Left ventricle myocardium inferior (tissue), 1 donor: ENCODE results near the gene TSTD2. TPM values are rescaled to one million over a fixed set of nuclear protein-coding genes. Genes with fewer than 3 reads are reported as not detected.

Experiments
- DNase-seq: peaks from one replicate; pipeline ENCODE4 v3.0.0-alpha.2; 2020
- H3K27ac ChIP-seq: fragments of 200-600 bp; replicated peaks from 2 replicates; pipeline ENCODE4 v1.8.0; 2021
- H3K27me3 ChIP-seq: fragments of 200-600 bp; 2 replicates; pipeline ENCODE4 v1.8.0; 2021; ENCODE audit warnings: low read depth
- H3K36me3 ChIP-seq: fragments of 200-600 bp; 2 replicates; pipeline ENCODE4 v1.8.0; 2021
- H3K4me1 ChIP-seq: fragments of 200-600 bp; 2 replicates; pipeline ENCODE4 v1.8.0; 2021
- H3K4me3 ChIP-seq: fragments of 200-600 bp; 2 replicates; pipeline ENCODE4 v1.8.0; 2021; ENCODE audit warnings: mild to moderate bottlenecking, moderate library complexity
- H3K9me3 ChIP-seq: fragments of 200-600 bp; replicated peaks from 2 replicates; pipeline ENCODE4 v1.8.0; 2021
- CTCF ChIP-seq: fragments of 200-600 bp; IDR thresholded peaks from 2 replicates; pipeline ENCODE4 v1.8.0; 2021; ENCODE audit warnings: antibody characterized with exemption, mild to moderate bottlenecking, borderline replicate concordance
- intact Hi-C: fragments of 100-400 bp; cut with micrococcal nuclease; formaldehyde crosslinking; loops from one replicate; pipeline ENCODE4 v1.11.0; 2022
- total RNA-seq: library from RNA; stranded (reverse); fragmentation: NEBNext Ultra II Directional; extraction: Animal tissue kit (Norgen Biotek cat#: 25700); gene quantifications from one replicate; pipeline ENCODE4 v1.2.1, GENCODE V29; 2021
- donor health status: DM: no; HTN: yes; CAD: no; lungs with severe emphysema.

Gene TSTD2
- total RNA-seq, 1 donor from 2014 or later = 24.5 TPM

GRCh38 chr9:97670586-97670985, 37.4 kb upstream of the TSTD2 start:
- Histone ChIP-seq H3K27me3 (no peaks in the 10 kb centered on the region), H3K36me3 (peaks cover 100% of the 10 kb centered on the region), H3K4me3 (no peak overlapping the region), H3K9me3 (no peaks in the 10 kb centered on the region), H3K4me1 (peaks cover 9% of the 10 kb centered on the region), H3K27ac (peak overlapping the region; percentile 6)
- intact Hi-C loops = no loop called here
- TF ChIP-seq CTCF = no peak
- DNase-seq = no peak

GRCh38 chr9:97668485-97668884, 35.3 kb upstream of the TSTD2 start:
- no peak overlapping the region for H3K4me3 ChIP-seq
- no peak for TF ChIP-seq CTCF
- H3K27ac ChIP-seq = no peak overlapping the region
- DNase-seq = no peak
- no peaks in the 10 kb centered on the region for H3K9me3 ChIP-seq
- peaks cover 9% of the 10 kb centered on the region for H3K4me1 ChIP-seq
- peaks cover 100% of the 10 kb centered on the region for H3K36me3 ChIP-seq
- intact Hi-C loops = no loop called here
- H3K27me3 ChIP-seq = no peaks in the 10 kb centered on the region

GRCh38 chr9:97666907-97667686, 33.9 kb upstream of the TSTD2 start:
- intact Hi-C loops = no loop called here
- no peak for DNase-seq
- no peak overlapping the region for H3K4me3 ChIP-seq
- peaks cover 100% of the 10 kb centered on the region for H3K36me3 ChIP-seq
- no peak for TF ChIP-seq CTCF
- H3K9me3 ChIP-seq = no peaks in the 10 kb centered on the region
- no peaks in the 10 kb centered on the region for H3K27me3 ChIP-seq
- H3K4me1 ChIP-seq = peaks cover 9% of the 10 kb centered on the region
- H3K27ac ChIP-seq = no peak overlapping the region

GRCh38 chr9:97665742-97666141, 32.6 kb upstream of the TSTD2 start:
- intact Hi-C loops = no loop called here
- peaks cover 96% of the 10 kb centered on the region for H3K36me3 ChIP-seq

GRCh38 chr9:97660847-97661246, 27.7 kb upstream of the TSTD2 start:
- Histone ChIP-seq H3K4me1 (no peaks in the 10 kb centered on the region), H3K27ac (no peak overlapping the region), H3K9me3 (no peaks in the 10 kb centered on the region), H3K36me3 (peaks cover 93% of the 10 kb centered on the region), H3K4me3 (no peak overlapping the region), H3K27me3 (no peaks in the 10 kb centered on the region)
- no peak for TF ChIP-seq CTCF
- intact Hi-C loops = no loop called here
- no peak for DNase-seq

More at GRCh38 chr9:97665742-97666141, 32.6 kb upstream of the TSTD2 start:
- DNase-seq = no peak
- peaks cover 3% of the 10 kb centered on the region for H3K4me1 ChIP-seq
- no peak overlapping the region for H3K27ac ChIP-seq
- H3K9me3 ChIP-seq = no peaks in the 10 kb centered on the region
- no peak overlapping the region for H3K4me3 ChIP-seq
- no peak for TF ChIP-seq CTCF
- no peaks in the 10 kb centered on the region for H3K27me3 ChIP-seq
